Hematopoietic multipotent progenitor cell treated with erythropoietin and hydrocortisone succinate and interleukin-3 and kit ligand, for 4 days (in vitro differentiated cells): ENCODE data around the gene CSNK1E.
"Not testable (repeated sequence)": the region's sequence is repeated elsewhere in the genome, so short reads cannot be mapped to it uniquely, and the experiment has no call there.

Source experiments
- DNase-seq: peaks from one replicate; pipeline ENCODE4 v3.0.0-alpha.2; 2015

CSNK1E gene

DNA sequence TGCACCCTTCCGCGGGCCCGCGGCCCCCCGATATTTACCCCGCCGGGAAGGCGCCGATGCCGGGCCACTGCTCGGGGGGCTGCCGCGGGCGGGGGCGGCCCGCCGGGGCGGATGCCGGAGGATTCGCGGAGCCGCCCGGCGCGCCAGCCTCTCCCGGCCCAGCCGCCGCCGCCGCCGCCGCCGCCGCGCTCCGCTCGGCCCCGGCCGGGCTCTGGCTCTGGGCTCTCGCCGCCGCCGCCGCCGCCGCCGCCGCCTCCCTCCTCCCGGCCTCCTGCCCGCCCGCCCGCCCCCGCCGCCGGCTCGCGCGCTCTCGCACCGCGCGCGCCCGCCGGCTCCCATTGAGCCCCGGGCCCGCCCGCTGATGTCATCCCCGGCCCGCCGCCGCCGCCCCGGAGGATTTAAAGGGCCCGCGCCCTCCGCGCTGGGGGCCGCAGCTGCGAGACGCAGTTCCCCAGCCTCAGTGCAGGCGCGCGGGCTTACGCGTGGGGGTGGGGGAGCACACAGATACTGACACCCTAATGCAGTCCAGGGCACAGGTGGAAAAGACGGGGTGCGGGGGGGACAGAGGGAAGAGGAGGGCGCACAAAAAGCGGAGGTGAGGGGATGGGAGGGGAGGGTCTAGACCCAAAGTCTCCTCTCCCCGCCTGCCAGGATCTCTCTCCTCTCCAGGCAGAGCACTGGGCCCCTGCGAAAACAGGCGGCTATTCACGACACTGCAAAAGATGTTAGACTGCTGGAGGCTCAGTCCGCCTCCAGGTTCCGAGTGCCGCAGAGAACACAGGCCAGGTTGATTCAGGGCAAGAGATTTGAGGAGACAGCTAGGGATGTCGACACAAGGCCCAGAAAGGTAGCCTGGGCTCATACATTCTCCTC, at the start of gene CSNK1E:
Gene CSNK1E (minus strand): TSS at position 312 of the 873 bp plus-strand sequence. CDS start 3,276 bp downstream, outside the sequence.
- DNase-seq: peak; percentile 84

GRCh38 chr22:38365829-38366228, 48.6 kb upstream of the CSNK1E start:
- not testable (repeated sequence) for DNase-seq

DNA sequence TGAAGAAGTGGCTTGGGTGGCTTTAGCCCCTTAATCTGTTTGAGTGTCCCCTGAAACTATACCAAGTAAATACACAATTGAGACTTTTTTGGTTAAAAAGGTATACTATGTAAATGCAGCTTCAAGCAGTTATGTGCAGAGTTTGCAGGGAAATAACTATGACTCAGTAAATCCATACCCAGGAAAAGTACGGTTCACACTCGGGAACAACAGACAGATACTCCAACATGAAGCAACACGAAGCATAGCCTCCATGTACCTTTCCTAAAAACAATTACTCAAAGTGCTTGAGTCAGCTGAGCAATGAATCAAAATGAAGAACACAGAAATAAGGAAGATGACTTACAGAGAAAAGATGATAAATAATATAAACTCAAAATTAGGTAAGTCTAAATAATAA, 47.9 kb upstream of the CSNK1E start:
- not testable (repeated sequence) for DNase-seq

GRCh38 chr22:38360560-38360959, 43.3 kb upstream of the CSNK1E start:
- DNase-seq: not testable (repeated sequence)

- DNase-seq: not testable (repeated sequence)
Observed at GRCh38 chr22:38359817-38360216, 42.6 kb upstream of the CSNK1E start.

GRCh38 chr22:38357971-38358370, 40.7 kb upstream of the CSNK1E start:
- not testable (repeated sequence) for DNase-seq

DNA sequence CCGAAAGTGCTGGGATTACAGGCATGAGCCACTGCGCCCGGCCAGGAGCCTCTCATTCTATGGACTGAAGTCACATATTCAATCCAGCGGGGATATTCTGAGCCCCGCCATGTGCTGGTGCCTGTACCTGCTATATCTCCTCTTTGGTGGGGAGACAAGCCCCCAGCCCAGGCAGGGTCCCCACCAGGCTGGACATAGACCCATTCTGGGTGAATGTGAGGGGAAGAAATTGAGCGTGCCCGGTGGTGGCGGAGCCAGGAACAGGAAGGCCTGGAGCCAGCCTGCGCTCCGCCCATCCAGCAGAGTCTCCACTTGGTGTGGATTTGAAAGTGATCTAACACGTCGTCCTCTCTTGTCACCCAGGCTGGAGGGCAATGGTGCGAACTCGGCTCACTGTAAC, 38.0 kb upstream of the CSNK1E start:
- no peak for DNase-seq

- no peak for DNase-seq
Observed at GRCh38 chr22:38353701-38354100, 36.5 kb upstream of the CSNK1E start.

- DNase-seq: peak; percentile 70
Observed at GRCh38 chr22:38353142-38353629, 36.0 kb upstream of the CSNK1E start.

GRCh38 chr22:38352436-38352835, 35.2 kb upstream of the CSNK1E start:
- DNase-seq: no peak

- no peak for DNase-seq
Observed at GRCh38 chr22:38350444-38351359, 33.5 kb upstream of the CSNK1E start.

GRCh38 chr22:38348751-38349496, 31.7 kb upstream of the CSNK1E start:
- DNase-seq: no peak

- DNase-seq: no peak
Observed at GRCh38 chr22:38347944-38348750, 30.9 kb upstream of the CSNK1E start.

DNA sequence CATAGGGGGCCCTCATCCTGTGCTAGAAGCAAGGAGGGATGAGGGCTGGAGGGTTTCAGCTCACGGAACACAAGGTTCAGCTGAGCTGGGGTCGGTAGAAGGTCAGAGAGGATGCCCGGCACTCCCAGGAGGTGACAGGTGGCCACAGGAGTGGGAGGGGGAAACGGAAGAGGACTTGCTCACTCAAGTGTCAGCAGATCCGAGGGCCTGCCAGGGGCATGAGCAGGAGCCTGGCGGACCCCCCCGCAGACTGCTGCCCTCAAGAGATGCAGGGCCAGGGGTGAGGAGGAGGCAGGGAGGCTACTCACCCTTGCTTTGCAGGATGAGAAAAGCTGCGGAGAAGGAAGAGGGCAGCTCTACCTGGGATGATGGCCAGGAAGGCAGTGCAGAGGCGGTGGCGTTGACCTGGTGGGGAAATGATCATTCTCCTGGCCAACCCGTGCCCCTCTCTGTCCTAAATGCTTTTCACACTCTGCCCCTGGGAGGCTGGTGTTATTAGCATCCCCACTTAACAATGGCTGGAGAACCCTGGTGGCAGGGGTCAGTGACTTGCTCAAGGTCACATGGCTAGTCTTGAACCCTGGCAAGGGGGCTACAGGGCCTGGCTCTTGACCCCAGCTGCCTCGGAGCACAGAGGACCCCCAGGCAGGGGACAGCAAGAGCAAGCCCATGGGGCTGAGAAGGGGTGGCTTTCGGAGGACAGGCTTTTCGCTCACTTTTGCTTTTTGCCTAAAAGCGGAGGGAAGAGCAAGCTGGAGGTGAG, 30.1 kb upstream of the CSNK1E start:
- DNase-seq: no peak

DNA sequence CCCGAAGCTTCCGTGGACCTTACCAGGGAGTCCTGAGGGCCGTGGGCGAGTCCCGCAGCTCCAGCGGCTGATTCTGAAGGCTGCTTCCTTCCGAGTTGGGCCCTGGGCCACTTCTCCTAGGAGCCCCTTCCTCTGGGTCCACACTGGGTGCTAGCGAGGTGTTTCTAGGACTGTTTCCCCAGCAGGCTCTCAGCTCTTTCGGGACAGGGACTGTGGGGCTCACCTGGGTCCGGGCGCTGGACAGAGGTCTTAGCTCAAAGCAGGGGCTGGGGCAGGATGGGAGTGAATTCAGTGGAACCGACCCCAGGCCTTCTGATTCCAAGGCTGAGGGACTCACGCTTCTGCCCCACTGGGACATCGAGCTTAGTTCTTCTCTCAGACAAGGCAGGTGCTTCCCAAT, 29.3 kb upstream of the CSNK1E start:
- no peak for DNase-seq

- no peak for DNase-seq
Observed at GRCh38 chr22:38345782-38346181, 28.5 kb upstream of the CSNK1E start.

DNA sequence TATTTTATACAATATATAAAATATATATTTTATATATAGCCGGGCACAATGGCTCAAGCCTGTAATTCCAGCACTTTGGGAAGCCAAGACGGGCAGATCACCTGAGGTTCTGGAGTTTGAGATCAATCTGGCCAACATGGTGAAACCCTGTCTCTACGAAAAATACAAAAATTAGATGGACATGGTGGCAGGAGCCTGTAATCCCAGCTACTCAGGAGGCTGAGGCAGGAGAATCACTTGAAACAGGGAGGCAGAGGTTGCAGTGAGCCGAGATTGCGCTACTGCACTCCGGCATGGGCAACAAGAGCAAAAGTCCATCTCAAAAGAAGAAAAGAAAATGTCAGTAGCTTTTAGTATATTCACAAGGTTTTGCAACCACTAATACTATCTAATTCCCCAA, 22.7 kb upstream of the CSNK1E start:
- DNase-seq: not testable (repeated sequence)

- peak; percentile 51 for DNase-seq
Observed at GRCh38 chr22:38338772-38339379, 21.6 kb upstream of the CSNK1E start.

DNA sequence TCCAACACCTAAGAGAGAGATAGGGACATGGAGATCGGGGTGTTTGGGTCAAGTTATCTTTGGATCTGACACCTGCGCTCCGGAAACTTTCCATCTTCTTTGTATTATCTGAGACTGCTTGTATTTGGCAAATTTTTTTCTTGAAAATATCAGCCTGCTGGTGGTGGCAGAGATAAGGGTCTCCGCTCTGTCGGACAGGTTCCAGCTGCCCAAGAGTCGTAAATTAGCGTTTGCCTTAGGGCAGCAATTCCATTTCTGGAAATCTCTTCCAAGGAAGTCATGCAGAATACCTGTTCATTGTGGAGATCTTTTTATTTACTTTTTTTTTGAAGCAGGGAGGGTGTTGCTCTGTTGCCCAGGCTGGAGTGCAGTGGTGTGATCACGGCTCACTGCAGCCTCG, 19.5 kb upstream of the CSNK1E start:
- no peak for DNase-seq

- DNase-seq: no peak
Observed at GRCh38 chr22:38335077-38335476, 17.8 kb upstream of the CSNK1E start.

- no peak for DNase-seq
Observed at GRCh38 chr22:38327805-38328204, 10.6 kb upstream of the CSNK1E start.
